LNCAP (cell line): ENCODE data around the gene FAR1.

Source experiments
- CTCF ChIP-seq: fragments of 450-650 bp; IDR thresholded peaks from 2 replicates; pipeline ENCODE4 v1.5.1; 2017; ENCODE audit warnings: mild to moderate bottlenecking

The FAR1 gene

GRCh38 chr11:13680501-13681264 is 12.2 kb downstream of the FAR1 start:
- TF ChIP-seq CTCF = no peak

GRCh38 chr11:13681446-13681845 is 13.0 kb downstream of the FAR1 start:
- TF ChIP-seq CTCF = no peak

- TF ChIP-seq CTCF = no peak
These were observed 13.7 kb downstream of the FAR1 start for GRCh38 chr11:13682212-13682611.

- TF ChIP-seq CTCF = no peak
These were observed 17.1 kb downstream of the FAR1 start for GRCh38 chr11:13685461-13686108.

GRCh38 chr11:13686776-13687175 is 18.3 kb downstream of the FAR1 start:
- no peak for TF ChIP-seq CTCF

- no peak for TF ChIP-seq CTCF
These were observed 18.8 kb downstream of the FAR1 start for GRCh38 chr11:13687271-13687670.

- TF ChIP-seq CTCF = no peak
These were observed 22.9 kb downstream of the FAR1 start for GRCh38 chr11:13691286-13691899.
